T-helper 1 cell (primary cell): ENCODE results near the gene HAPLN2.

Experiments
- DNase-seq, 5 donors: peaks; one replicate each; pipeline ENCODE4 v3.0.0-alpha.2; 2012 to 2020

HAPLN2 gene

GRCh38 chr1:156664767-156665411 is 45.7 kb downstream of the HAPLN2 start:
- DNase-seq = no peak

DNA sequence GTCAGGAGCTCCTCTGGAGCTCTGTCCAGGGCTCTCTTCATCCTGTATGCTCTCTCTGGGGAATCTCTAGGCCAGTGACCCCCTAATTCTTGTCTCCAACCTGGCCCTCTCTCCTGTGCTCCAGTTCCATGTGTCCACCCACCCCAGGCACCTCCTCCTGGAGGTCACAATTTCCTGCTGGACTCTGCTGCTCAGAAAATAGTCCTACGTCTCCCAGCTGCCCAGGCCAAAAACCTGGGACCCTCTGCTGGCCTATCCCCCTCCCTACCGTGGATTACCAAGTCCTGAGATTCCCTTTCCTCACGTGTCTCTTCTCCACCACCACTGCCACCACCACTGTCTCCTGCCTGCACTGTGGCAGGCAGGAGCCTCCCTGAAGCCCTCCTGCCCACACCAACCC is 46.3 kb downstream of the HAPLN2 start:
- no peak for DNase-seq

- no peak for DNase-seq
Observed at GRCh38 chr1:156666862-156667609, 47.8 kb downstream of the HAPLN2 start.

- no peak for DNase-seq
Observed at GRCh38 chr1:156667610-156667967, 48.4 kb downstream of the HAPLN2 start.

GRCh38 chr1:156667968-156668709 is 48.9 kb downstream of the HAPLN2 start:
- DNase-seq = no peak

GRCh38 chr1:156668801-156669637 is 49.8 kb downstream of the HAPLN2 start:
- DNase-seq = no peak

GRCh38 chr1:156669794-156670193 is 50.6 kb downstream of the HAPLN2 start:
- no peak for DNase-seq

- no peak for DNase-seq
Observed at GRCh38 chr1:156670359-156670758, 51.1 kb downstream of the HAPLN2 start.

- DNase-seq = no peak
Observed at GRCh38 chr1:156670791-156671190, 51.6 kb downstream of the HAPLN2 start.

DNA sequence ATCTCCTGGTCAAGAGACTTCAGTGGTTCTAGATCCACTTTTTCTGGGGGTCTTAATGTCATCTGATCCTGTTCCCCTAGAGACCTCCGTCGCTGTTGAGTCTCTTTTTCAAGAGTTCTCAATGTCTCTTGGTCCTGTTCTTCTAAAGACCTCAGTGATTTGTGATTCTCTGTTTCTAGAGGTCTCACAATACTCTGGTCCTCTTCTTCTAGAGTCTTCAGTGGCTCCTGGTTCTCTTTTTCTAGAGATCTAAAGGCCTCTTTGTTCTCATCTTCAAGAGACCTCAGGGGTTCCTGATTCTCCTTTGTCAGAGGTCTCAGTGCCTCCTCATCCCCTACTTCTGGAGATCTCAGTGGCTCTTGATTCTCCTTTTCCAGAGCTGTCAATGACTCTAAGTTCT is 52.6 kb downstream of the HAPLN2 start:
- no peak for DNase-seq

- DNase-seq = no peak
Observed at GRCh38 chr1:156673387-156674121, 54.3 kb downstream of the HAPLN2 start.
